ENCODE measurements around the gene ATP1A1. TPM values are rescaled to one million over a fixed set of nuclear protein-coding genes. Genes with fewer than 3 reads are reported as not detected.

ATP1A1 gene
- total RNA-seq, 2 experiments from 2014 or later, result 74.4 to 186 TPM

- TF ChIP-seq EZH2phosphoT487 (IDR thresholded peaks at IDR 0.05; ENCODE audit: borderline replicate concordance, low read depth, low read length) (no peak), CTCF (conservative IDR thresholded peaks at IDR 0.05; ENCODE audit: low read length) (no peak)
- CTCF ChIA-PET (ENCODE audit: unreplicated experiment), result no interaction called here
- Histone ChIP-seq H4K20me1 (ENCODE audit: insufficient read depth, low read length) (peaks cover 46% of the 10 kb centered on the region), H3K9me2 (ENCODE audit: insufficient read depth, low read length) (no peaks in the 10 kb centered on the region), H3K4me1 (ENCODE audit: insufficient read depth, low read length, poor library complexity, severe bottlenecking) (peaks cover 63% of the 10 kb centered on the region), H2AFZ (ENCODE audit: low read length) (no peak overlapping the region), H3K79me2 (ENCODE audit: insufficient read depth, low read depth, low read length) (peaks cover 70% of the 10 kb centered on the region), H3K27ac (ENCODE audit: low read depth, low read length, poor library complexity, severe bottlenecking) (peak overlapping the region; percentile 70), H3K9me3 (ENCODE audit: low read length) (no peaks in the 10 kb centered on the region), H3K4me3 (ENCODE audit: low read depth, low read length, poor library complexity, severe bottlenecking) (peak overlapping the region; percentile 74), H3K36me3 (ENCODE audit: insufficient read depth, low read length) (peaks cover 39% of the 10 kb centered on the region), H3K4me2 (ENCODE audit: low read length) (peak overlapping the region; percentile 88)
- intact Hi-C loops (cut with micrococcal nuclease; ENCODE audit: unreplicated experiment), result loop anchor here (5.0 kb wide), 2 partner anchors 143 to 223 kb away; no protein-coding TSS in a partner anchor
- peak; percentile 23 for DNase-seq (ENCODE audit: low spot score)
- POLR2A ChIA-PET, result interaction anchor here (0.6 to 2.6 kb wide), 16 partner anchors 9 to 1875 kb away, joined by 3 to 13 read pairs (median 6); no protein-coding TSS in a partner anchor
- no TSS peak for BruUV-seq (replicated peaks)
Measured at GRCh38 chr1:116375148-116375886, 2.3 kb downstream of the ATP1A1 start.

- peak overlapping the region; percentile 74 for H3K4me3 ChIP-seq (ENCODE audit: low read depth, low read length, poor library complexity, severe bottlenecking)
- peak overlapping the region; percentile 70 for H3K27ac ChIP-seq (ENCODE audit: low read depth, low read length, poor library complexity, severe bottlenecking)
- H3K79me2 ChIP-seq (ENCODE audit: insufficient read depth, low read depth, low read length), result peaks cover 78% of the 10 kb centered on the region
- ChIA-PET POLR2A (interaction anchor here (0.6 to 2.6 kb wide), 19 partner anchors 8 to 1875 kb away, joined by 3 to 13 read pairs (median 4); no protein-coding TSS in a partner anchor), CTCF (ENCODE audit: unreplicated experiment) (interaction anchor here (1.0 kb wide), 1 partner anchor 39 kb away, joined by 5 read pairs; no protein-coding TSS in a partner anchor)
- H3K36me3 ChIP-seq (ENCODE audit: insufficient read depth, low read length), result peaks cover 47% of the 10 kb centered on the region
- H3K9me3 ChIP-seq (ENCODE audit: low read length), result no peaks in the 10 kb centered on the region
- peak overlapping the region; percentile 88 for H3K4me2 ChIP-seq (ENCODE audit: low read length)
- TF ChIP-seq EZH2phosphoT487 (IDR thresholded peaks at IDR 0.05; ENCODE audit: borderline replicate concordance, low read depth, low read length) (no peak), CTCF (conservative IDR thresholded peaks at IDR 0.05; ENCODE audit: low read length) (no peak)
- peaks cover 51% of the 10 kb centered on the region for H4K20me1 ChIP-seq (ENCODE audit: insufficient read depth, low read length)
- peak; percentile 68 for DNase-seq (ENCODE audit: low spot score)
- intact Hi-C loops (cut with micrococcal nuclease; ENCODE audit: unreplicated experiment), result loop anchor here (2.0 to 5.0 kb wide), 3 partner anchors 144 to 683 kb away; no protein-coding TSS in a partner anchor
- BruUV-seq (replicated peaks), result no TSS peak
- peaks cover 71% of the 10 kb centered on the region for H3K4me1 ChIP-seq (ENCODE audit: insufficient read depth, low read length, poor library complexity, severe bottlenecking)
- H3K9me2 ChIP-seq (ENCODE audit: insufficient read depth, low read length), result no peaks in the 10 kb centered on the region
- H2AFZ ChIP-seq (ENCODE audit: low read length), result no peak overlapping the region
Measured at GRCh38 chr1:116375887-116376728, 3.1 kb downstream of the ATP1A1 start.

Data from OCI-LY7 (cell line).